DND-41 (cell line): ENCODE data around the gene XCL1.
"Not testable (repeated sequence)": the region's sequence is repeated elsewhere in the genome, so short reads cannot be mapped to it uniquely, and the experiment has no call there.

Source experiments
- ATAC-seq: fragments of 200-7000 bp; cut with Tn5 transposase; 3 replicates; pipeline ENCODE4 v1.9.1; 2021; ENCODE audit warnings: low read depth; ENCODE audit not compliant: insufficient read depth
- DNase-seq: peaks from one replicate; pipeline ENCODE4 v3.0.0-alpha.2; 2020
- H2AFZ ChIP-seq: 2 replicates; pipeline ENCODE4 v1.6.0; 2012; ENCODE audit warnings: low read depth, low read length
- H3K27ac ChIP-seq: 2 replicates; pipeline ENCODE4 v1.5.1; 2012; ENCODE audit warnings: low read length, inconsistent platforms
- H3K27me3 ChIP-seq: fragments of 200-600 bp; sonication (generic); 2 replicates; pipeline ENCODE4 v1.6.0; 2012; ENCODE audit warnings: low read length, mild to moderate bottlenecking, inconsistent platforms; ENCODE audit not compliant: insufficient read depth, poor library complexity
- H3K36me3 ChIP-seq: 2 replicates; pipeline ENCODE4 v1.5.1; 2012; ENCODE audit warnings: low read length, inconsistent platforms; ENCODE audit not compliant: insufficient read depth
- H3K4me1 ChIP-seq: 2 replicates; pipeline ENCODE4 v1.5.1; 2012; ENCODE audit warnings: mild to moderate bottlenecking, low read length; ENCODE audit not compliant: insufficient read depth
- H3K4me2 ChIP-seq: 2 replicates; pipeline ENCODE4 v1.6.0; 2012; ENCODE audit warnings: mild to moderate bottlenecking, moderate library complexity, low read length, inconsistent platforms; ENCODE audit not compliant: insufficient read depth
- H3K4me3 ChIP-seq, 2 experiments: fragments of 200-600 bp in 1 of 2; shearing (Covaris generic) in 1 of 2; 2 replicates each; pipeline ENCODE4 v1.5.1; 2012 to 2016; ENCODE audit warnings: inconsistent platforms in 2 of 2, low read length in 2 of 2, mild to moderate bottlenecking in 2 of 2, low read depth in 1 of 2, moderate library complexity in 1 of 2
- H3K79me2 ChIP-seq: 2 replicates; pipeline ENCODE4 v1.6.0; 2012; ENCODE audit warnings: low read length, inconsistent platforms; ENCODE audit not compliant: insufficient read depth
- H3K9ac ChIP-seq: 2 replicates; pipeline ENCODE4 v1.6.0; 2012; ENCODE audit warnings: low read depth, mild to moderate bottlenecking, inconsistent platforms, low read length, moderate library complexity
- H3K9me3 ChIP-seq: 2 replicates; pipeline ENCODE4 v1.5.1; 2012; ENCODE audit warnings: low read length, moderate library complexity, mild to moderate bottlenecking, inconsistent platforms; ENCODE audit not compliant: insufficient read depth, severe bottlenecking
- H4K20me1 ChIP-seq: 2 replicates; pipeline ENCODE4 v1.6.0; 2012; ENCODE audit warnings: low read length; ENCODE audit not compliant: insufficient read depth
- EZH2 ChIP-seq: IDR thresholded peaks from 3 replicates; pipeline ENCODE4 v1.6.1; 2012; ENCODE audit warnings: borderline replicate concordance, low read depth, mild to moderate bottlenecking, moderate library complexity, low read length, inconsistent platforms; ENCODE audit not compliant: severe bottlenecking
- TF ChIP-seq, protein P1 (sequence below): IDR thresholded peaks from 2 replicates; pipeline ENCODE4 v1.5.1; 2012; ENCODE audit warnings: borderline replicate concordance, low read length, moderate library complexity, mild to moderate bottlenecking; ENCODE audit not compliant: poor library complexity, severe bottlenecking; ENCODE audit errors: extremely low read depth

XCL1 gene, protein sequence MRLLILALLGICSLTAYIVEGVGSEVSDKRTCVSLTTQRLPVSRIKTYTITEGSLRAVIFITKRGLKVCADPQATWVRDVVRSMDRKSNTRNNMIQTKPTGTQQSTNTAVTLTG

DNA sequence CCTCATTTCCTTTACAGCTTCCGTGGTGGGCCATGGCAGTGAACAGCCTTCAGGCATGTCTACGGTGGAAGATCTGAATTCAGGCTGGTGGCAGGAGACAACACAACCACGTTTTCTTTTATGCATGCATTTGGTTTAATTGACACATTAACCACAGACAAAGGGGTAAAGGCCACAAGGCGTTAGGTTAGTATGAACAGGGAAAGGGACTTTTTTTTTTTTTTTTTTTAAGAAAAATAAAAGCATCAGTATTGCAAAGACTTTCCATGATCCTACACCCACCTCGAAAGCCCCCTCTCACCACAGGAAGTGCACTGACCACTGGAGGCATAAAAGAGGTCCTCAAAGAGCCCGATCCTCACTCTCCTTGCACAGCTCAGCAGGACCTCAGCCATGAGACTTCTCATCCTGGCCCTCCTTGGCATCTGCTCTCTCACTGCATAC, at the start of gene XCL1:
XCL1 (plus strand) TSS at position 361 of the 444 bp plus-strand sequence; CDS start at position 394, 33 bp downstream.
- not testable (repeated sequence) for H3K9me3 ChIP-seq, H3K4me3 ChIP-seq, H3K36me3 ChIP-seq, H3K27me3 ChIP-seq, DNase-seq, H3K79me2 ChIP-seq, H3K4me1 ChIP-seq, H3K9ac ChIP-seq, H3K4me2 ChIP-seq, H2AFZ ChIP-seq, H3K27ac ChIP-seq, H4K20me1 ChIP-seq
- peak; percentile 47 for ATAC-seq

DNA sequence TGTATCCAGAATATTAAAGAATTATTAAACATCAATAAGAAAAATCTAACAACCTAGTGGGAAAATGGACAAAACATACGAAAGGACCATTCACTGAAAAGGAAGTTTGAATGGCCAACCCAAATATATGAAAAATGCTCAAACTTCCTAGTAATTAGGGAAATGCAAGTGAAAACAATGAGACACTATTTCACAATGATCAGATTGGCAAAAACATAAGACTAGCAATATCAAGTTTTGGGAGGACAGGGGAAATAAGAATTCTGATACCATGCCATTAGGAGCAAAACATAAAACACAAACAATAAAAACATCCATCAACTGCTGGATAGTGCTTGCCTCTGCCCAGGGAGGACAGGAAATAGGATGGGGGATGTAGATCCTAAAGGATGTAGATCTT, 46.9 kb upstream of the XCL1 start:
- H2AFZ ChIP-seq, result no peak overlapping the region
- H4K20me1 ChIP-seq, result no peaks in the 10 kb centered on the region
- H3K4me3 ChIP-seq, result no peak overlapping the region
- H3K27me3 ChIP-seq, result no peaks in the 10 kb centered on the region
- no peaks in the 10 kb centered on the region for H3K79me2 ChIP-seq
- H3K4me1 ChIP-seq, result peaks cover 18% of the 10 kb centered on the region
- H3K36me3 ChIP-seq, result no peaks in the 10 kb centered on the region
- H3K9ac ChIP-seq, result no peak overlapping the region
- no peak overlapping the region for H3K27ac ChIP-seq
- DNase-seq, result no peak
- H3K9me3 ChIP-seq, result no peaks in the 10 kb centered on the region
- no peak overlapping the region for H3K4me2 ChIP-seq
- TF ChIP-seq, protein P1, sequence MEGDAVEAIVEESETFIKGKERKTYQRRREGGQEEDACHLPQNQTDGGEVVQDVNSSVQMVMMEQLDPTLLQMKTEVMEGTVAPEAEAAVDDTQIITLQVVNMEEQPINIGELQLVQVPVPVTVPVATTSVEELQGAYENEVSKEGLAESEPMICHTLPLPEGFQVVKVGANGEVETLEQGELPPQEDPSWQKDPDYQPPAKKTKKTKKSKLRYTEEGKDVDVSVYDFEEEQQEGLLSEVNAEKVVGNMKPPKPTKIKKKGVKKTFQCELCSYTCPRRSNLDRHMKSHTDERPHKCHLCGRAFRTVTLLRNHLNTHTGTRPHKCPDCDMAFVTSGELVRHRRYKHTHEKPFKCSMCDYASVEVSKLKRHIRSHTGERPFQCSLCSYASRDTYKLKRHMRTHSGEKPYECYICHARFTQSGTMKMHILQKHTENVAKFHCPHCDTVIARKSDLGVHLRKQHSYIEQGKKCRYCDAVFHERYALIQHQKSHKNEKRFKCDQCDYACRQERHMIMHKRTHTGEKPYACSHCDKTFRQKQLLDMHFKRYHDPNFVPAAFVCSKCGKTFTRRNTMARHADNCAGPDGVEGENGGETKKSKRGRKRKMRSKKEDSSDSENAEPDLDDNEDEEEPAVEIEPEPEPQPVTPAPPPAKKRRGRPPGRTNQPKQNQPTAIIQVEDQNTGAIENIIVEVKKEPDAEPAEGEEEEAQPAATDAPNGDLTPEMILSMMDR, result no peak
- TF ChIP-seq EZH2, result no peak
- no peak for ATAC-seq

DNA sequence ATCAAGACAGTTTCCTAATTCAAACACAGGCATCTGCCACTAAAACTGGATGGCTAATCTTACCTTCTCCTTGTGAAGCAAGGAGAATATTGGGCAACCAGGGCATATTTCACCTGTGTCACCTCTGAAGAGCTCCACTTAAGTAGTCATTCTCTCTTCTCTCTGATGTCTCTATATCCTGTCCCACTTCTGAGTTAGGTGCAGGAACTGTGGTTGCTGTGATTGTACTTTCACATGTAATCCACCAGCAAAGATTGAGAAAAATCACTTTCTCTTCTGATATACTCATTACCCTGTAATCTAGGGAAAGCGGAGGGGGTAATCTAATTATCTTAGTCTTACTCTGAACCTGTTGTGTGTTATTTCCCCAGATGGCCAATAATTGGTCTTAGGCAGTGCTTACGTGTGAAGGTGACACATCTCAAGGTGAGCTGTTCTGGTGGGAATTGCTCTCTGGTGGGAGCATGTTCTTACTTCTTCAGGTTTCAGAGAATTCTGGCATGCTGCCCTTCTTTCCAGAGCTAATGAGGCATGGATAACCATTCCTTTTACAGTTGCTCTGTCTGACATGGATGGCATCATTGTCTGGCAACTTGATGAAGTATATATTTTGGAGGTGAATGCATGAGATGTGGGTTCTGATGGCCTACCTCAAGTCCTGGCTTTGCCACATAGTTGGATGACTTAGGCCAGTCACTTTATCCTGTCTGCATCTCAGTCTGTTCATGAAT, 44.6 kb upstream of the XCL1 start:
- no peak overlapping the region for H3K9ac ChIP-seq
- no peak for TF ChIP-seq EZH2
- TF ChIP-seq, protein P1, result no peak

DNA sequence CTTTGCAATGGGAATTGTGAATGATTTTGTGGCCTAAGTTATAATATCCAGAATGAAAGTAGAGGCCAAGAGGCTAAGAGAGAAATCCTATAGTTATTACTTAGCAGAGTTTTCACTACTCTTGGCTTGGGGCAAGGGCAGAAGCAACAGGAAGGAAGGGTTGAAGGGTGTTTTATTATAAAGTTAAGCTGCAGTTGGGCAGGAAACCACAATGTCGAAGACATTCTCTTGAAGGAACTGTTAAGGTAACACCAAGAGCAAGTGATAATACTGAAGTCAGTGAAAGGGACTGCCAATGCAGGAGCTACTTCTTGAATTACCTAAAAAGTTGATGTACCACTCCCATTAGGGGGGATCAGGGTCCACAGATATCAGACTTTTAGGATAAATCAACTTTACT, 40.9 kb upstream of the XCL1 start:
- no peaks in the 10 kb centered on the region for H3K36me3 ChIP-seq
- TF ChIP-seq EZH2, result no peak
- TF ChIP-seq, protein P1, result no peak
- no peaks in the 10 kb centered on the region for H3K27me3 ChIP-seq
- H4K20me1 ChIP-seq, result no peaks in the 10 kb centered on the region
- peaks cover 45% of the 10 kb centered on the region for H3K4me1 ChIP-seq
- no peaks in the 10 kb centered on the region for H3K9me3 ChIP-seq
- peak overlapping the region in 1 of 2 experiments; percentile 36; a peak in 2 of 4 replicates for H3K4me3 ChIP-seq
- no peaks in the 10 kb centered on the region for H3K79me2 ChIP-seq
- peak overlapping the region; percentile 97 for H3K27ac ChIP-seq
- H3K9ac ChIP-seq, result peak overlapping the region; percentile 61
- DNase-seq, result peak; percentile 77
- ATAC-seq, result peak; percentile 98
- peak overlapping the region; percentile 59 for H3K4me2 ChIP-seq
- peak overlapping the region; percentile 57 for H2AFZ ChIP-seq

More for the DNA sequence above, 44.6 kb upstream of the XCL1 start:
- H2AFZ ChIP-seq, result no peak overlapping the region
- no peaks in the 10 kb centered on the region for H3K36me3 ChIP-seq
- H4K20me1 ChIP-seq, result no peaks in the 10 kb centered on the region
- no peak overlapping the region for H3K4me3 ChIP-seq
- H3K4me1 ChIP-seq, result peaks cover 41% of the 10 kb centered on the region
- ATAC-seq (peak; percentile 35), DNase-seq (no peak)
- H3K4me2 ChIP-seq, result no peak overlapping the region
- peak overlapping the region; percentile 29; the same call in 1 of the 2 replicates for H3K27ac ChIP-seq
- H3K79me2 ChIP-seq, result no peaks in the 10 kb centered on the region
- no peaks in the 10 kb centered on the region for H3K9me3 ChIP-seq
- H3K27me3 ChIP-seq, result no peaks in the 10 kb centered on the region

DNA sequence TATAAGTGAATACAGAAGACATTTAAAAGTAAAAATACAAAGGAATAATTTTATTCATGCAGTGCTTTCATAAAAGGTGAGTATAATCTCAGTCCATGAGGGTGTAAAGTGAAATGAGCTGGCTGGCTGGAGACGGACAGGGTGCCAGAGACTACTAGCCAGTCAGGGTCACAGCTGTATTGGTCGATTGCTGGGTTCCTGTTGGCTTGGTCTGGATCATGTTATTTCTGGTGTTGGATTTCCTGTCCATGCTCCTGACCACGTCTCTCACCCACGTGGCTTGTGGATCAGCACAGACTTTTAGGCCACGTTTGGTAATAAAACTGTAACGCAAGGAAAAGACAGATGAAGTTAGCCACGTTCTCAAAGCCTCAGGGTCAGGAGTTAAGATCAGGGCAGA, 35.6 kb upstream of the XCL1 start:
- H3K9ac ChIP-seq, H3K27me3 ChIP-seq, H3K79me2 ChIP-seq, H3K27ac ChIP-seq, H3K4me2 ChIP-seq, H3K4me3 ChIP-seq, DNase-seq, H2AFZ ChIP-seq, H3K36me3 ChIP-seq, H3K9me3 ChIP-seq, ATAC-seq, H4K20me1 ChIP-seq: not testable (repeated sequence)
- H3K4me1 ChIP-seq, result peaks cover 14% of the 10 kb centered on the region

DNA sequence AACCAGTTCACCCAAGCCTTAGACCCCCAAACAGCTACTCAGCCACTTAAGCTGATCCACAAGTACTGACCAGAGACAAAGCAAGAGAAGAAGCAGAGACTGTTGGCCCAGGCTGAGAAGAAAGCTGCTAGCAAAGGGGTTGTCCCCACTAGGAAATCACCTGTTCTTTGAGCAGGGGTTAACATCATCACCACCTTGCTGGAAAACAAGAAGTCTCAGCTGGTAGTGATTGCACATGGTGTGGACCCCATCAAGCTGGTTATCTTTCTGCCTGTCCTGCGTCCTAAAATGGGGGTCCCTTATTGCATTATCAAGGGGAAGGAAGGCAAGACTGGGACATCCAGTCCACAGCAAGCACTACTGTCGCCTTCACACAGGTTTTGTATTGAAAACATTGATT, 33.4 kb upstream of the XCL1 start:
- H3K27me3 ChIP-seq, H3K4me1 ChIP-seq, H3K36me3 ChIP-seq, H3K9ac ChIP-seq, H3K4me3 ChIP-seq, H3K79me2 ChIP-seq, H3K27ac ChIP-seq, H3K9me3 ChIP-seq, DNase-seq, ATAC-seq, H2AFZ ChIP-seq, H3K4me2 ChIP-seq, H4K20me1 ChIP-seq: not testable (repeated sequence)
